CD4-positive, alpha-beta T cell treated with Interleukin-17A for 1 hour (primary cell): Measurements from ENCODE around the gene TEX14.
"Not testable (repeated sequence)": the region's sequence is repeated elsewhere in the genome, so short reads cannot be mapped to it uniquely, and the experiment has no call there.

Experiments used
- DNase-seq: peaks from one replicate; pipeline ENCODE4 v3.0.0-alpha.2; 2020

The TEX14 gene

DNA sequence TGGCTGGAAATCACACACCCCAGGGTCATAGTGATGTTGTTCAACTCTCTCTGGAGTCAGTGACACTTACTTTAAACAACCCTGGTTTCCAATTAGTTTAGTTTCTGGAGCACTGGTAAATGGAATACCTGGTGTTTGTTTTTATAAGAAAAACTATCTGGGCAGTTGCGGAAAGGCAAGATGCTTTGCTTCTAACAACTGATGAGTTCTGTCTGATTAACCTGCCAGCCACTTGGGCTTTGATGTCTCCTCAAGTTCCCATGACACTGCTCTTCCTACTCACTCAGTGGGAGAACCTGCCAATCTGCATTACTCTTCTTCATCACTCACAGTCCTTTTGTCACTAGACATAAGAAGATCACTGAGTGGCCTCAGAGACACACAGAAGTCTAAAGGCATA lies 98.7 kb downstream of the TEX14 start:
- DNase-seq = no peak

DNA sequence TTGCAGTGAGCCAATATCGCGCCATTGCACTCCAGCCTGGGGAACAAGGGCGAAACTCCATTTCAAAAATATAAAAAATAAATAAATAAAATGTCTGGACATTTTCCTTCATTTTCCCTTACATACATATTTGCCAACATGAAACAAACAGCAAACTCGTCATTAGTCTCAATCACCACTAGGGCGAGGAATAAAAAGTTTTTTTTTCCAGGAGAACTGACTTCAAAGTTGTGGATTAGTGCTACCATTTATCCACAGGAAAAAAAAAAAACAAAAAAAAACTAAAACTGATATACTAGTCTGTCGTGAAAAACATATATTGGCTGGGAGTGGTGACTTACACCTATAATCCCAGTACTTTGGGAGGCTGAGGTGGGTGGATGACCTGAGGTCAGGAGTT lies 100.4 kb downstream of the TEX14 start:
- DNase-seq = no peak

DNA sequence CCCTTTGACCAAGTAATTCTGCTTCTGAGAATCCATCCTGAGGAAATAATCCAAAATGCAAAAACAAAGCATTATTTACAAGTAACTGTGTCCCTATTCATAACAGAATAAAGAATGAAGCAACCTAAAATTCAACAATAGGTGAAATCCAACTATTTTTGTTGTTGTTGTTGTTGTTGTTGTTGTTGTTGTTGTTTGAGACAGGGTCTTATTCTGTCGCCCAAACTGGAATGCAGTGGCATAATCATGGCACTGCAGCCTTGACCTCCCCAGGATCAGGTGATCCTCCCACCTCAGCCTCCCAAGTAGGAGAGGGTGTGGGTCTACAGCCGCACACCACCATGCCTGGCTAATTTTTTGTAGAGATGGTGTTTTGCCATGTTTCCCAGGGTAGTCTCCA lies 101.5 kb downstream of the TEX14 start:
- DNase-seq = no peak

DNA sequence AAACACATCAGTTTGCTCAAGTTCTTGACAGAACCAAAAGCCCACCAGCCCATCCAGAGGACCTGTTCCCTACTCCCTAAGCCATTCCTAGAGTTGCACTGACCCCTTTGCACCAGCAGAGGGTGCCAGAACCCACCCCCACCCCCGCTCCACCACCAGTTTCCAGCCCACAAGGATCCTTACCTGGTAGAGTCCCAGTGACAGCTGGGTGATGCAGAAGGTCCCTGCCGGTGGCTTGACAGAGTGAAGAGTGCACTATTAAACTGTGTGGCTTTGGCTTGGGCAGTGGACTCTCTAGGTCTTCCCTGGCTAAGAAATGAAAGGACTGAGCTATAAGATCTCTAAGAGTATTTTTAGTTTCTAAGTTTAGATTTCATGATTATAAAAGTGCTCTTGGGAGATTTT lies 104.1 kb downstream of the TEX14 start:
- DNase-seq = peak; percentile 71

DNA sequence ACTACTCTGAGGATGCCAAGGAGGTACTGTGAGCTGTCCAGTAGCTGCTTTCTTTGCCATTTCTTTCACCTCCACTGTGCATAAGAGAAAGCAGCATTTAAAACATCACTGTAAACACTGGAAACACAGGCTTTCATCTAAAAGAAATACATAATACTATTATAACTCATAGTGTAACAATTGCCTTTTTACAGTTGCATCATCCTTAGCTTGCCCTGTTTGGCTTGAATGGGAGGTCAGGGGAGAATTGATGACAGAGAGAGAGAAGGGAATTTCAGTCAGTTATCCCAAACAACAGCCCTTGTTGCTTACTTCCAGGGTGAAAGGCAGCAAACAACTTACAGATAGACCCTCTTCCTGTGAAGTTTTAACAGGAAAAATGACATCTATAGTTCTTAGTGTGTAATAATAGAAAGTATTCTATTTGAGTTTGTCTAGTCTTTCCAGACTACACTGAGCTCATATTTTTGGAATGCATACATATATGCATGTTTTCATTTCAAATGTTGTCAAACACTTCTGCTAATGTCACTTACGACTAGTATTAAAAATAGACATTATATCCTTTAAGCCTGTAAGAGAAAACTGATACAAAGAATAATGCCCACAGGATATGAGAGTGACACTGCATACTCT lies 105.7 kb downstream of the TEX14 start:
- DNase-seq = no peak

DNA sequence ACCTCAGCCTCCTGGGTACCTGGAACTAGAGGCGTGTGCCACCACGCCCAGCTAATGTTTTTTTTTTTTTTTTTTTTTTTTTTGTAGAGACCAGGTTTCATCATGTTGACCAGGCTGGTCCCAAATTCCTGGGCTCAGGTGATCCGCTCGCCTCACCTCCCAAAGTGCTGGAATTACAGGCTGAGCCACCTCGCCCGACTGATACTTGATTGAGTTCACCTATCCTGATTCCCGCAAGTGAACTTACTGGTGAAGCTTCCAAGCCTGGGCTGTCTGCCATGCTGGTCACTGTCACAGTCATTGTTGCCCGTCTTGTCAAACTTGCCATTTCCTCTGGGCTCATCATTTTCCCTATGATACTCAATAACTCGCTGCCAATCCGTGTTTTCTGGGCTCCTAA lies 106.3 kb downstream of the TEX14 start:
- no peak for DNase-seq

DNA sequence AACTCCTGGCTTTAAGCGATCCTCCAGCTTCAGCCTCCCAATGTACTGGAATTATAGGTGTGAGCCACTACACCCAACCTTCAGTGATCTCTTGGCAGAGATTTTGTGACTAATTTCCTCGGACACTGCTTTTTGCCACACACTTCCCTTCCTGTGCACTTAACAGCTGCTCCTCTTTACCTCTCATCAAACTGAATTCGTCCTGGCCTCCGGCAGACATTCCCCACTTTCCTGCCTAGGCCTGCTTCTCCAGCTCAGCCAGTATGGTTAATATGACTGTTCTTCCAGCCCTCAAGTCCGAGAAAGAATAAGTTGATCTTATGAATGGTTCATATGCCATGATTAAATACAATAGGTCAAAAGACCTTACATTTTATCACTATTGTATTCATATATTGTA lies 108.4 kb downstream of the TEX14 start:
- no peak for DNase-seq

DNA sequence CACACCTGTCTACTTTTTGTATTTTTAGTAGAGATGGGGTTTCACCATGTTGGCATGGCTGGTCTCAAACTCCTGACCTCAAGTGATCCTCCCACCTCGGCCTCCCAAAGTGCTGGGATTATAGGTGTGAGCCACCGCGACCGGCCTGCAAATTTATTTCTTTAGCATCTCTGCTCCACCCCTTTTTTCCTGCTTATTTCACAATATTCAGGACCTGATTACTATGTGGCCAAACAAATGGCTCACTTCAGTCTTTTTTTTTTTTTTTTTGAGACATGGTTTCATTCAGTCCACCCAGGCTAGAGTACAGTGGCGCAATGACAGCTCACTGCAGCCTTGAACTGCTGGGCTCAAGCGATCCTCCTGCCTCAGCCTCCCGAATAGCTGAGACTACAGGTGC lies 109.1 kb downstream of the TEX14 start:
- not testable (repeated sequence) for DNase-seq

DNA sequence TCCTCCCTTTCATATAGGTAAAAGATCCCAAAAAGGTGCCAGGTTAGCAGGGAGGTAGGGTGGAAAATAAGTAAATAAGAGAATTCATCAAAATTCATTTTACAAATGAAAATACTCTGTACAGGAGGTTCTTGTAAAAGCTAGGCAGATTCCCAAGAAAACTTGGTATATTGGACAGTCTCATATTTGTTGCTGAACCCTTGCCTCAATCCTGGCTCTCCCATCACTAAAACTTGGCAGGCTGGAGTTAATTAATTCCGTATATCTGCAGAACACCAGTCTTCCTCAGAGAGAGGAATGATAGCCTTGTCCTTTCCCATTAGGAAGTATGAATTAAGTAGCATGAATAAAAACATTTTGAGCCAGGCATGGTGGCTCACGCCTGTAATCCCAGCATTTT lies 111.2 kb downstream of the TEX14 start:
- no peak for DNase-seq

DNA sequence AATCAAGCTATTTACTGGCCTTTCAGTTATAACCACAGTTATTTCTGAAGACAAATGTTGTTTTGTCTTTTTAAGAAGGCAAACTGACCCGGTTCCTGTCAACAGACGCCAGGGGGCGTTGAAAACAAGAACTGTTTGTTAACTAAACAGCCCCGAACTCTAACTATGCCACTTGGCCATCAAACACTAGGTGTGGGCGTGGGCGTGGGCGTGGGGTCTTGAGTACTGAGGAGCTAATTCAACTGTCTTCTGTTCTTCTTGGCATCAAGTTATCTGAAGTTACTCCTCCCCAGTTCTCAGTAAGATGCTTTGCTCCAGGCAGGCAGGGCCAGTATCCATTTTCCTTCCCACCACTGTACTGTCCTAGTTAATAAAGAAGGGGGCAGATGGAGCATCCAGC lies 114.1 kb downstream of the TEX14 start:
- peak; percentile 59 for DNase-seq

DNA sequence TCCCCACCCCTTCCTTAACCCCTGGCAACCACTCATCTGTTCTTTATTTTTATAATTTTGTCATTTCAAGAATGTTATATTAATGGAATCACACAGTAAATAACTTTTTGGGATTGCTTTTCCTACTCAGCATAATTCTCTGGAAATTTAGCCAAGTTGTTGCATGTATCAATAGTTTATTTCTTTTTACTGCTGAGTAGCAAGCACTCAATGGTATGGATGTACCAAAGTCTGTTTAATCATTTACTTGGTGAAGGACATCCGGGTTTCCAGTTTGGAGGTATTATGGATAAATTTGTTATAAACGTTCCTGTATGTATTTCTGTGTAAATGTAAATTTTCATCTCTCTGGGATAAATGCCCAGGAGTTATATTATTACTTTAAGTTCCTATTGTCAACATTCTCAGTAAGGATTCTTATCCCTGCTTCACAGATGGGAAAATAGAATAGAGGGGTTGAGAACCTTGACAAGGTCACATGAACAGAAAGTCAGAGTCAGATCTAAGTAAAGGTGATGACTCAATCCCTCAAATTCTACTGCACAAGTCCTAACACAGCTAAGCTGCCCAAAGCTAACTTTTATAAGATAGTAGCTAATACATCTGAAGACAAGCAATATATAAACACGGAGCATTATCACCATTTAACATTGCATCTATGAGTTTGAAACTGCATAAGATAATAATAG lies 115.0 kb downstream of the TEX14 start:
- DNase-seq = no peak

DNA sequence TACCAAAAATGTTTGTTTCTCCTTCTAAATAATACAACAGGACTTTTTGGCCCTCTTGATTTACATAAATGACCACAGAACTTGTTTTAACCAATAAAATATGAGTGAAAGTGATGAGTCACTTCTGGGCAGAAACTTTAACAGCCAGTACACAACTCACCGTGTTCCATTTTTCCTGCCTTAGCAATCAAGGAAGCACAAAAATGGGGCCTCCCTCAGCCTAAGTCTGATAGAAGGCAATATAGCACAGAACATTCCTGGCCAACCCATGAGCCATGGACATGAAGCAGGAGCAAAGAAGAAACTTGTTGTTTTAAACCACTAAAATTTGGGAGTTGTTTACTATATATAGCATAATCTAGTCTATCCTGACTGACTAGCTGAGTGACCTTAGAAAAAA lies 116.3 kb downstream of the TEX14 start:
- DNase-seq = no peak

DNA sequence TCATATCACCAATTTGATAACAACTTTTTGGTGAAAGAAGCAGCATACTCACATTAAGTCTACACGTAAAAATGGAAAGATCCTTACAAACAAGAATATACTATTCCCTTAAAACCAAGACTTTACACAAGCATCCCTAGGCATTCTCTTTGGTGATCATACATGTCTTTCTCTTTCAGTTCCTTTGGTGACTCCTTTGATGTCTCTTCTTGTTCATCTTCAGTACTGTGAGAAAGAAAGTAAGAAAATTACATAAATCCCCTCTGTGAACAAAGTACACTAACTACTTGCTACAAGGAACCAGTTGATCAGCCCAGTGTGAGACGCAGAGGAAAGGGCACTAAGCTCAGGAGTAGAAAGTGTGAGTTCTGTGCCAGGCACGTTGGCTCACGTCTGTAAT lies 117.8 kb downstream of the TEX14 start:
- DNase-seq = no peak

DNA sequence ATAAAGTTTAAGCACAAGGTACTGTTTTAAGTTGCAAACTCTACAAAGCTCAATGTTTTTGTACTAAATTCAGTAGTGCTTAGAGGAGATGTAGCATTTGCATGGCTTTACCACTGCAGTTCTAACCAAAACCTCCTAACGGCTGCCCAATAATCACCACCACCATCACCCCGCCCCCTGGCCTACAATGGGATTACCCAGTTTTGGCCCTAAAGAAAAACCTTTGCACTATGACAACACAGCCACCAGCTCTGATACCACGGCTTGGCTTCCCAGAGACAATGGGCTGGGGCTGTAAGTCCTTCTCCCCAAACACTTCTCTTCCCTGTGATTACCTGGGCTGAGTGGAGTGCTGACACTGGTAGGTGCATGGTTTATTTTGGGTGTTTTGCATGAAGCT lies 119.0 kb downstream of the TEX14 start:
- no peak for DNase-seq

DNA sequence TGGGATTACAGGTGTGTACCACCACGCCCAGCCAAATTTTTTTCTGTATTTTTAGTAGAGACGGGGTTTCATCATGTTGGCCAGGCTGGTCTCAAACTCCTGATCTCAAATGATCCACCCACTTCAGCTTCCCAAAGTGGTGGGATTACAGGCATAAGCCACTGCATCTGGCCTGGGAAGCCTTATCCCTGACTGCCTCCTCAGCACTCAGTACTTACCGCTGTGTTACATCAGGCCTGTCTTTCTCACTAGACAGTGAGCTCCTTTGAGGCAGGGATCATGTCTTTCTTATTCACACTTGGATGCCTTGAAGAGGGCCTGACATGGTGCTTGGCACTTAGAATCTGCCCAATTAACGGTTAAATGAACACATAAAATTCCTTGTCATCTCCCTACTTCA lies 121.1 kb downstream of the TEX14 start:
- no peak for DNase-seq

DNA sequence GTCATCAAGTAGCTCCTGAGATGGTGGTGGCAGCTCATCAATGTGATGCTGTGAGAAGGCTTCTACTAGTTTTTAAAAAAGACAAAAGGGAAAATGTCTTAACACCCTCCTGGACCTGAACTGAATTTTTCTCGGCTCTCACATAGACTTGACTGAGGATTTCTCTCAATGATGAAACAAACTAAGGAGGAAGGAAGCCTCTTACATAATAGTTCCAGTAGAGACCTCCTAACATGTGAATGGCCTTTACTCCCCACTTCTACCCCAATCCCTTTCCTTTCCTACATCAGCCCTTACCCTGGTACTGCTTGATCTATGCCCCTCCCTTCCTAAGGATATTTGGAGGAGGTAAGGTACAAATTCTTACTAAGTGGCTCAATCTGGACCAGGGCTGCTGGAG lies 122.6 kb downstream of the TEX14 start:
- DNase-seq = no peak

DNA sequence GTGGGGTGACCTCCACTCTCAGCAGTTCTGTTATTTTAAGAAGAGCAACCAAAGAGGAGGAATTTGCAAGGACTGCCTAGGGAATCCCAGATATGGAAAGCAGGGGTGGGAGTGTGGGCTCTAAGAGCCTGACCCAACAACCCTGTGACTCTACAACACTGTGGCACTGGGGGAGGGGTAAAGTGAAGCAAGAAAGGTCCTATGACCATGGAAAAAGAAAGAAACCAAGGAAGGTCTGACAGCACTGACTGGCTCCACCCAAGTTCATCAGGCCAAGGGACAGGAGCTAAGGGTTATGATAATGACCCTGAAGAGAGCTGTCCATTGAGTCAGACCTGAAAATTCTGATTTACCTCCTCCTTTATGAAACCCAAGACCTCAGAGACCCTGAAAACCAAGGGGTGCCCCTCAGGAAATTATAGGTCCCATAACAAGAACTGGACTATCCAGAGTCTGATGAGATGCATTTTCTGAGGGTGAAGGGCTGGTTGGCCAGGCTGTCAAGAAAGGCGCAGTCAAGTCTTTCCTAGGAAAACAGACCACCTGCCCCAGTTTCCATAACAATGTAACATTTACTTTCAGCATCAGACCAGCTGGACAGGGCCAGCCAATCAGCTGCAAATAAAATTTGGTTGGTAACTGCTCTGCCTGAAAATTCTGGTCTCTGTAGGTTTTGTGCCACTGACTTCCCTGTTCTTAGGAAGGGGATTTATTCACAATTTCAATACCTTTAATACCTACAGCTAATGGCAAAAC lies 123.6 kb downstream of the TEX14 start:
- no peak for DNase-seq

DNA sequence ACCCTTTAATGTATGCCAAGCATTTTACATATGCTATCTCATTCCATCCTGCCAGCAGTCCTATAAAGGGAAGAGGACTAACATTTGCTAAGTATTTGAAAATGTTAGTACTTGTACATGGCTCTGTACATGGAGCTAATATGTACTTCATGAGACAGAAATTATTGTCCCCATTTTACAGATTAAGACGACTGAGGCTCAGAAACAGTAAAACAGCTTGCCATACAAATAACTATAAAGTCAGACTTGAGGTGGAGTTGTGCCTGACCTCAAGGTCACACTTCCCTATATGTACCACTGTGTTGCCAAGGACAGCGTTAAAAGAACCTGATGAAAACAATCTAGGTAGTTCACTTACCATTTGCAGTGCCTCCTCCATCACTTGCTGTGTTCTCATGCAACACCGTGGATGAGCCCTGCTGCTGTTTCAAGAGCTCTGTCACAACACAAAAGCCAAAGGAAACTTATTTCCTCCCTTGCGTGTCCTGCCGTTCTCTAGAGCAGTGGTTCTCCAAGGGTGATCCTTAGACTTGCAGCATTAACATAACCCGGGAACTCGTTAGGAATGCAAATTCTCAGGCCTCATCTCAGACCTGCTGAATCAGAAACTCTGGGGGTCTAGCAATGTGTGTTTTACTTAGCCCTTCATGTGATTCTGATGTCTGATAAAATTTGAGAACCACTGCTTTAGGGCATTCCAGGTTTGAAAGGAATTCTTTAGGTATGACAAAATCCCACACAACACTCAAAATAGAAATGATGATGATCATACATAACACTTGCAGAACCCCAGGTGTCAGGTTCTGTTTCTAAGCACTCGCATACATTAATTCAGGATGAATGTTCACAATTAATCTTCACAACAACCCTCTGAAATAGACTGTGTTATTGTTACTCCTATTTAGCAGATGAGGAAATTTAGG lies 126.2 kb downstream of the TEX14 start:
- no peak for DNase-seq

DNA sequence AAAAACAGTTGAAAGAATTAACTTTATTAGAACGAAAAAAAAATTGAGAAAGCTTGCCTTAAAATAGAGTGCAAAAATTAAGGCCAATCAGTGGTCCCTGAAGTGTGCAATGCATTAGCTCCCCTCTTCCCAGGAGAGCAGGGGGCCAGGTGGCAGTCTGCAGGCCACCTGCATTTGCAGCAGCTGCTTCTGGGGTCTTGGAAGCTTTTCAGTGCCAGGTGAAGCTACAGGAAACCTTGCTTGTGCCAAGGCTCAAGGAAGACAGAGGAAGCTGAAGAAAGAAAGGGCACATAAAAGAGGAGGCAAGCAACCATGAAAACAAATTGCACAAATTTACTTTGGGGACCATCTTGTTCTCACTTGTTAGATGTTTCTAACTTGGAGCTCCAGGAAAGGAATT lies 126.9 kb downstream of the TEX14 start:
- DNase-seq = no peak

DNA sequence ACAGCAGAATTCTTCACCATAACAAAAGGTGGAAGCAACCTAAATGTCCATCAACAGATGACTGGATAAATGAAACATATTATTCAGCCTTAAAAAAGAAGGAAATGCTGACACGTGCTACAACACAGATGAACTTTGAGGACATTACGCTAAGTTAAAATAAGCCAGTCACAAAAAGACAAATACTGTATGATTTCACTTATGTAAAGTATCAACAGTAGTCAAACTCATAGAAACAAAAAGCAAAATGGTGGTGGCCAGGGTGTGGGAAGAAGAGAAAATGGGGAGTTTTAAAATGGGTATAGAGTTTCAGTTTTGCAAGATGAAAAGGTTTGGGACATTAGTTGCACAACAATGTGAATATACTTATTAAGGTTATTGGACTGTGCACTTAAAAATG lies 127.6 kb downstream of the TEX14 start:
- DNase-seq = no peak

DNA sequence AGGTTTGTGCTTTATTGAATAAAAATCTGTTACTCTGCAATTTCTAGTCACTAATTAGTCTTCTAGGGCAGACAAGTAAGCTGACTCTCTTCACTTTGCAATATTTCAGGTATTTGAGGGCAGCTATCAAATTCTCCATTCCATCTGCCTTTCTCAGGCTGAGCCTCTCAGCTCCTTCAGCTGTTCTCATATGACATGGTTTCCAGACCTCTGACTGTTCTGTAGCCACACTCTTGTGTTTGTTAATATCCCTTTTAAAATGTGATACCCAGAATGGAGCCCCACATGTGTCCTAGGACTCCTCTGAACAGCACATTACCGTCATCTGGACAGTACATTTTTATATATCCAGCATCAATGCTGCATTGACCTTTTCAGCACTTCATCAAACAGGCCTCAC lies 131.3 kb downstream of the TEX14 start:
- DNase-seq = no peak

DNA sequence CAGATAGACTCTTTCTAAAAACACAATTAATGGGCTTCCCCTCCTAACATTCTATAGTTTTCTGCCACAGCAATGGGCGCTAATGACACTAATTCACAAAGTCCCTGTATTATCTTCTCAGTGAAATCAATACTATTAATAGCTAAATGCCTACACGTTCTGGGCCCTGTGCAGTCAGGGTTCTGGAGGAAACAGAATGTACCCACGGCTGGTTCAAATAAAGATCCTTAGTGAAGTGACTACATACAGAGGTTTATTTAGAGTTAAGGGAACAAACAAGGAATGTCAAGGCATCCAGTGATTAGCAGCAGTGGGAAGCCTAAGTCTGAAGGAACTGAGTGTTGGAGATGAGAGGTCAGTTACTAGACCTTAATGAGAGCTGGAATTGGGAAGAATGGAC lies 133.9 kb downstream of the TEX14 start:
- no peak for DNase-seq

DNA sequence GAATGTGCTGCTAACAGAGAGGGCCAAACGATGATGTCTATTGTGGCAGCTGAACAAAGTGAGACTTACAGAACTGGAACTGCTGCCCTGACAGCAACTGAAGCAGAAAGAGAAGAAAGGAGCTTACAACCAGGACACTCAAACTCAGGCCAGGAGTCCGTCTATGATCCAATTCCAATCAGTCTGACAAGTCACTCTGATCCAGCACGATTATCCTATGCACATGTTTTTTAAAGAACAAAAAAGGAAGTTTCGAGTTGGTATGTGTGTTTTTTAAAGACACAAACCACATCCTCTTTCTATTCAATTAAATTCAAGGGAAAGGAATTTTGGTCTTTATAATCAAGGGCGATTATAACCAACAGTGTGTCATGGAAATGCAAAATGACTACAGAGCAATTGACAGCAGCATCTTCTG lies 135.0 kb downstream of the TEX14 start:
- DNase-seq = no peak
